Activated CD8-positive, alpha-beta memory T cell treated with anti-CD3 and anti-CD28 coated beads for 4 hours (primary cell): ENCODE data around the gene GKAP1.
"Not testable (repeated sequence)": the region's sequence is repeated elsewhere in the genome, so short reads cannot be mapped to it uniquely, and the experiment has no call there.

Experiments
- DNase-seq, 2 donors: peaks; one replicate each; pipeline ENCODE4 v3.0.0-alpha.2; 2020; ENCODE audit warnings: low read depth in 2 of 2

Gene GKAP1

GRCh38 chr9:83817356-83818278 is at the start of gene GKAP1:
Gene GKAP1 (minus strand): TSS chr9:83817769. CDS start chr9:83806517, 11,252 bp downstream.
- peak; percentile 58 to 62 for DNase-seq

- DNase-seq: not testable (repeated sequence)
Observed at GRCh38 chr9:83849895-83850294, 32.3 kb upstream of the GKAP1 start.

- not testable (repeated sequence) for DNase-seq
Observed at GRCh38 chr9:83837070-83837643, 19.6 kb upstream of the GKAP1 start.

- not testable (repeated sequence) for DNase-seq
Observed at GRCh38 chr9:83830426-83831071, 13.0 kb upstream of the GKAP1 start.

- DNase-seq: not testable (repeated sequence)
Observed at GRCh38 chr9:83824986-83825623, 7.5 kb upstream of the GKAP1 start.

- peak in 1 of 2 donors; percentile 1 for DNase-seq
Observed at GRCh38 chr9:83817011-83817355, 586 bp downstream of the GKAP1 start.

- DNase-seq: not testable (repeated sequence)
Observed at GRCh38 chr9:83815120-83815519, 2.4 kb downstream of the GKAP1 start.

- DNase-seq: not testable (repeated sequence)
Observed at GRCh38 chr9:83809213-83809612, 8.4 kb downstream of the GKAP1 start.

GRCh38 chr9:83804454-83804853 is 13.1 kb downstream of the GKAP1 start:
- DNase-seq: not testable (repeated sequence)

- DNase-seq: not testable (repeated sequence)
Observed at GRCh38 chr9:83803941-83804340, 13.6 kb downstream of the GKAP1 start.

- no peak for DNase-seq
Observed at GRCh38 chr9:83800236-83801033, 17.1 kb downstream of the GKAP1 start.

- DNase-seq: no peak
Observed at GRCh38 chr9:83794051-83794450, 23.5 kb downstream of the GKAP1 start.

- DNase-seq: no peak
Observed at GRCh38 chr9:83792746-83793145, 24.8 kb downstream of the GKAP1 start.

GRCh38 chr9:83778164-83778563 is 39.4 kb downstream of the GKAP1 start:
- DNase-seq: no peak

- no peak for DNase-seq
Observed at GRCh38 chr9:83775932-83776331, 41.6 kb downstream of the GKAP1 start.

- DNase-seq: no peak
Observed at GRCh38 chr9:83772860-83773259, 44.7 kb downstream of the GKAP1 start.

GRCh38 chr9:83765376-83765775 is 52.2 kb downstream of the GKAP1 start:
- no peak for DNase-seq

- no peak for DNase-seq
Observed at GRCh38 chr9:83754383-83754977, 63.1 kb downstream of the GKAP1 start.

- no peak for DNase-seq
Observed at GRCh38 chr9:83749706-83750105, 67.9 kb downstream of the GKAP1 start.

GRCh38 chr9:83744206-83744605 is 73.4 kb downstream of the GKAP1 start:
- no peak for DNase-seq

GRCh38 chr9:83733739-83734138 is 83.8 kb downstream of the GKAP1 start:
- no peak for DNase-seq
